Astrocyte (in vitro differentiated cells and primary cell): ENCODE results near the gene TRMU. TPM values are rescaled to one million over a fixed set of nuclear protein-coding genes. Genes with fewer than 3 reads are reported as not detected.

Experiments
- DNase-seq: peaks from one replicate; pipeline ENCODE4 v3.0.0-alpha.2; 2010; ENCODE audit warnings: low read depth
- FAIRE-seq: peaks from 2 replicates; lab custom pipeline; 2011; peaks lifted over from hg19 to GRCh38; lab: Jason Lieb, UNC
- H2AFZ ChIP-seq: 2 replicates; pipeline ENCODE4 v1.6.0; 2012; ENCODE audit warnings: low read depth, low read length, inconsistent platforms
- H3K27ac ChIP-seq: 2 replicates; pipeline ENCODE4 v1.5.1; 2011; ENCODE audit warnings: low read depth, low read length, inconsistent platforms
- H3K27me3 ChIP-seq: 2 replicates; pipeline ENCODE4 v1.6.0; 2011; ENCODE audit warnings: low read length, inconsistent platforms; ENCODE audit not compliant: insufficient read depth
- H3K36me3 ChIP-seq: 2 replicates; pipeline ENCODE4 v1.5.1; 2011; ENCODE audit warnings: low read length, inconsistent platforms; ENCODE audit not compliant: insufficient read depth
- H3K4me1 ChIP-seq: 2 replicates; pipeline ENCODE4 v1.5.1; 2011; ENCODE audit warnings: low read length, inconsistent platforms; ENCODE audit not compliant: insufficient read depth
- H3K4me2 ChIP-seq: 2 replicates; pipeline ENCODE4 v1.6.0; 2012; ENCODE audit warnings: low read length, inconsistent platforms
- H3K4me3 ChIP-seq: 2 replicates; pipeline ENCODE4 v1.5.1; 2011; ENCODE audit warnings: low read depth, mild to moderate bottlenecking, low read length, inconsistent platforms; ENCODE audit not compliant: insufficient read depth
- H3K79me2 ChIP-seq: 2 replicates; pipeline ENCODE4 v1.6.0; 2012; ENCODE audit warnings: mild to moderate bottlenecking, low read length, inconsistent platforms; ENCODE audit not compliant: insufficient read depth
- H3K9ac ChIP-seq: 2 replicates; pipeline ENCODE4 v1.6.0; 2012; ENCODE audit warnings: mild to moderate bottlenecking, low read length, inconsistent platforms
- H3K9me3 ChIP-seq: 2 replicates; pipeline ENCODE4 v1.5.1; 2012; ENCODE audit warnings: low read depth, mild to moderate bottlenecking, low read length, inconsistent platforms; ENCODE audit not compliant: insufficient read depth
- H4K20me1 ChIP-seq: 2 replicates; pipeline ENCODE4 v1.6.0; 2012; ENCODE audit warnings: low read length, inconsistent platforms; ENCODE audit not compliant: insufficient read depth
- H3K27ac Mint-ChIP-seq: one replicate; pipeline ENCODE4 v1.8.0; 2021; ENCODE audit warnings: mild to moderate bottlenecking, mixed read lengths; ENCODE audit not compliant: unreplicated experiment
- H3K27me3 Mint-ChIP-seq: one replicate; pipeline ENCODE4 v1.8.0; 2021; ENCODE audit warnings: low read depth, mixed read lengths; ENCODE audit not compliant: unreplicated experiment
- H3K36me3 Mint-ChIP-seq: one replicate; pipeline ENCODE4 v1.8.0; 2021; ENCODE audit warnings: low read depth, mixed read lengths; ENCODE audit not compliant: unreplicated experiment
- H3K4me1 Mint-ChIP-seq: one replicate; pipeline ENCODE4 v1.8.0; 2021; ENCODE audit warnings: low read depth, mixed read lengths; ENCODE audit not compliant: unreplicated experiment
- H3K4me3 Mint-ChIP-seq: one replicate; pipeline ENCODE4 v1.8.0; 2021; ENCODE audit warnings: mild to moderate bottlenecking, moderate library complexity, mixed read lengths; ENCODE audit not compliant: unreplicated experiment
- H3K9me3 Mint-ChIP-seq: one replicate; pipeline ENCODE4 v1.8.0; 2021; ENCODE audit warnings: mild to moderate bottlenecking, mixed read lengths; ENCODE audit not compliant: unreplicated experiment
- EZH2 ChIP-seq: IDR thresholded peaks from 2 replicates; pipeline ENCODE4 v1.6.1; 2012; ENCODE audit warnings: mild to moderate bottlenecking, low read length, inconsistent platforms; ENCODE audit not compliant: insufficient read depth
- total RNA-seq: library from RNA; stranded (reverse); gene quantifications from 2 replicates; pipeline ENCODE4 v1.2.1, GENCODE V29; 2021
- TF ChIP-seq, protein P1 (sequence below): IDR thresholded peaks from 2 replicates; pipeline ENCODE4 v1.5.1; 2011; ENCODE audit warnings: low read depth, mild to moderate bottlenecking, inconsistent platforms, low read length, moderate library complexity; ENCODE audit not compliant: insufficient read depth

TRMU gene
- total RNA-seq, 1 donor from 2014 or later, result 33.4 TPM

DNA sequence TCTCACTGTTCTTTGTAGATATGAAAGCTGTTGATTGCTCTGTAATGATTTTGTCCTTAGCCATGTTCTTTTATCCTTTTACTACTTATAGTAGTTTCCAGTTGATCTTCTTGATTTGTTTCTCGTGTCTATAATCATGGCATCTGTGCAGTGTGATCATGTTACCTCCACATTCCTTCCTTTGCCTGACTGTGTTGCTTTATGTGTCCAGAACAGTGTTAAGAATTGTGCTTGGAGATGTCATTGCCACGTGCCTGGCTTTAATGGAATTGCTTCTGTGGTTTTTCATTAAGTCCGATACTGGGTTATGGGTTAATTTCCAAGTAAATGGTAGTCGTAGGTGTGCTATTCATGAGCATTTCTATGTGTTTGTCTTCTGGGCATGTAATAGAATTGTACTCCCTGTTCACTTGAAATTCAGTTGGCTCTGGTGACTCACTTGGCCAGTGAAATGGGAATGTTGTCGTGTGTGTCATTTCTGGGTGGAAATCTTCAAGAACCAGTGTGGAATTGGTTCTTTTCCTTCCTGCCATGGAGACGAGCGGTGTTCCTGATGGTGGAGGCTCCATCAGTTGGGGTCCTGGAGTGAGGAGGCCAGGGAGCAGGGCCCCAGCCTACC, 32.1 kb upstream of the TRMU start:
- Mint-ChIP-seq H3K27me3 (no peaks in the 10 kb centered on the region), H3K9me3 (no peaks in the 10 kb centered on the region), H3K27ac (peak overlapping the region; percentile 21), H3K4me3 (no peak overlapping the region), H3K36me3 (peaks cover 2% of the 10 kb centered on the region), H3K4me1 (peaks cover 6% of the 10 kb centered on the region)
- DNase-seq (peak; percentile 33), FAIRE-seq (peak; percentile 41)
- Histone ChIP-seq H4K20me1 (peaks cover 4% of the 10 kb centered on the region), H3K36me3 (peaks cover 13% of the 10 kb centered on the region), H2AFZ (peak overlapping the region; percentile 32), H3K27ac (no peak overlapping the region), H3K4me2 (peak overlapping the region; percentile 70), H3K79me2 (peaks cover 94% of the 10 kb centered on the region), H3K9me3 (no peaks in the 10 kb centered on the region), H3K27me3 (no peaks in the 10 kb centered on the region), H3K9ac (no peak overlapping the region), H3K4me1 (peaks cover 8% of the 10 kb centered on the region), H3K4me3 (no peak overlapping the region)
- TF ChIP-seq EZH2, result no peak
- TF ChIP-seq, protein P1, sequence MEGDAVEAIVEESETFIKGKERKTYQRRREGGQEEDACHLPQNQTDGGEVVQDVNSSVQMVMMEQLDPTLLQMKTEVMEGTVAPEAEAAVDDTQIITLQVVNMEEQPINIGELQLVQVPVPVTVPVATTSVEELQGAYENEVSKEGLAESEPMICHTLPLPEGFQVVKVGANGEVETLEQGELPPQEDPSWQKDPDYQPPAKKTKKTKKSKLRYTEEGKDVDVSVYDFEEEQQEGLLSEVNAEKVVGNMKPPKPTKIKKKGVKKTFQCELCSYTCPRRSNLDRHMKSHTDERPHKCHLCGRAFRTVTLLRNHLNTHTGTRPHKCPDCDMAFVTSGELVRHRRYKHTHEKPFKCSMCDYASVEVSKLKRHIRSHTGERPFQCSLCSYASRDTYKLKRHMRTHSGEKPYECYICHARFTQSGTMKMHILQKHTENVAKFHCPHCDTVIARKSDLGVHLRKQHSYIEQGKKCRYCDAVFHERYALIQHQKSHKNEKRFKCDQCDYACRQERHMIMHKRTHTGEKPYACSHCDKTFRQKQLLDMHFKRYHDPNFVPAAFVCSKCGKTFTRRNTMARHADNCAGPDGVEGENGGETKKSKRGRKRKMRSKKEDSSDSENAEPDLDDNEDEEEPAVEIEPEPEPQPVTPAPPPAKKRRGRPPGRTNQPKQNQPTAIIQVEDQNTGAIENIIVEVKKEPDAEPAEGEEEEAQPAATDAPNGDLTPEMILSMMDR, result no peak

DNA sequence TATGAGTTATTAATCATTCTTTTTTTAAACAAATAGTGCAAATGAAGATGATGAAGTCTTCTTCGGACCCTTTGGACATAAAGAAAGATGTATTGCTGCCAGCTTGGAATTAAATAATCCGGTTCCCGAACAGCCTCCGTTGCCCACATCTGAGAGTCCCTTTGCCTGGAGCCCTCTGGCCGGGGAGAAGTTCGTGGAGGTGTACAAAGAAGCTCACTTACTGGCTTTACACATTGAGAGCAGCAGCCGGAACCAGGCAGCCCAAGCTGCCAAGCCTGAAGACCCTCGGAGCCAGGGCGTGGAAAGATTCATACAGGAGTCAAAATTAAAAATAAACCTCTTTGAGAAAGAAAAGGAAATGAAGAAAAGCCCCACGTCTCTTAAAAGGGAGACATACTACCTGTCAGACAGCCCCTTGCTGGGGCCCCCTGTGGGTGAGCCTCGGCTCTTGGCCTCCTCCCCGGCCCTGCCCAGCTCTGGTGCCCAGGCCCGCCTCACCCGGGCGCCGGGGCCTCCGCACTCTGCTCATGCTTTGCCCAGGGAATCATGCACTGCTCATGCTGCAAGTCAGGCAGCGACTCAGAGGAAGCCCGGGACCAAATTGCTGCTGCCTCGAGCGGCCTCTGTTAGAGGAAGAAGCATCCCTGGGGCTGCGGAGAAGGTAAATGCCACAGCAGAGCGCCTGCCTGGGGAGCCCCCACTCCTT, 27.1 kb upstream of the TRMU start:
- peaks cover 80% of the 10 kb centered on the region for H3K79me2 ChIP-seq
- FAIRE-seq (no peak), DNase-seq (no peak)
- no peak overlapping the region for H2AFZ ChIP-seq
- Mint-ChIP-seq H3K36me3 (peaks cover 2% of the 10 kb centered on the region), H3K27me3 (no peaks in the 10 kb centered on the region), H3K4me3 (no peak overlapping the region), H3K9me3 (no peaks in the 10 kb centered on the region), H3K4me1 (peaks cover 7% of the 10 kb centered on the region), H3K27ac (no peak overlapping the region)
- H3K9me3 ChIP-seq, result no peaks in the 10 kb centered on the region
- H3K36me3 ChIP-seq, result peaks cover 6% of the 10 kb centered on the region
- H3K4me1 ChIP-seq, result peaks cover 6% of the 10 kb centered on the region
- no peak overlapping the region for H3K27ac ChIP-seq
- no peaks in the 10 kb centered on the region for H3K27me3 ChIP-seq
- H3K9ac ChIP-seq, result no peak overlapping the region
- peaks cover 14% of the 10 kb centered on the region for H4K20me1 ChIP-seq
- H3K4me2 ChIP-seq, result no peak overlapping the region
- TF ChIP-seq, protein P1, result no peak
- TF ChIP-seq EZH2, result no peak
- no peak overlapping the region for H3K4me3 ChIP-seq
